Psoas muscle (tissue), 8 donors: ENCODE measurements around the gene CEP350. TPM values are rescaled to one million over a fixed set of nuclear protein-coding genes. Genes with fewer than 3 reads are reported as not detected.

ENCODE experiments used
- ATAC-seq, 4 donors: fragments of 200-7000 bp; cut with Tn5 transposase; one replicate each; pipeline ENCODE4 v1.9.1; 2020; ENCODE audit warnings: moderate library complexity in 3 of 4, mild to moderate bottlenecking in 2 of 4
- DNase-seq, 2 donors: peaks; one replicate each; pipeline ENCODE4 v3.0.0-alpha.2; 2020
- H3K27ac ChIP-seq: fragments of 200-600 bp; one replicate; pipeline ENCODE4 v1.8.0; 2022
- H3K27me3 ChIP-seq, 3 donors: fragments of 200-600 bp in 1 of 3; one replicate each; pipeline versions ENCODE4 v1.6.1 to v1.8.0; 2013 to 2022; ENCODE audit warnings: low read length in 2 of 3, mild to moderate bottlenecking in 2 of 3, moderate library complexity in 1 of 3; ENCODE audit not compliant: insufficient read depth in 3 of 3
- H3K36me3 ChIP-seq, 2 donors: fragments of 200-600 bp in 1 of 2; one replicate each; pipeline versions ENCODE4 v1.6.1 to v1.8.0; 2013 to 2022; ENCODE audit warnings: low read depth in 1 of 2, mild to moderate bottlenecking in 1 of 2, moderate library complexity in 1 of 2; ENCODE audit not compliant: insufficient read depth in 1 of 2
- H3K4me1 ChIP-seq: fragments of 200-600 bp; one replicate; pipeline ENCODE4 v1.8.0; 2022
- H3K4me3 ChIP-seq: fragments of 200-600 bp; one replicate; pipeline ENCODE4 v1.8.0; 2022; ENCODE audit warnings: mild to moderate bottlenecking
- H3K9me3 ChIP-seq: fragments of 200-600 bp; one replicate; pipeline ENCODE4 v1.8.0; 2022
- CTCF ChIP-seq: fragments of 200-600 bp; IDR thresholded peaks from one replicate; pipeline ENCODE4 v1.8.0; 2022; ENCODE audit warnings: antibody characterized with exemption
- WGBS, 3 donors: extraction: QIAGEN DNeasy Blood & Tissue Kit; methylation state at CpG; one replicate each; pipeline versions ENCODE4 v1.1.6 to v1.1.7; 2013; 5-methylcytosine and 5-hydroxymethylcytosine counted together
- intact Hi-C, 2 donors: fragments of 100-400 bp; cut with DNase I; formaldehyde crosslinking; loops; one replicate each; pipeline versions ENCODE4 v1.11.0 to v1.14.2; 2022
- polyA plus RNA-seq, 3 donors: library from polyadenylated mRNA; stranded (reverse); fragments of 200-250 nt; gene quantifications; one replicate each; pipeline ENCODE4 v1.2.3, GENCODE V29; 2013
- total RNA-seq, 4 donors: library from RNA; stranded (reverse); fragmentation: NEBNext Ultra II Directional in 2 of 4; extraction: Animal tissue kit (Norgen Biotek cat#: 25700) in 2 of 4; gene quantifications; one replicate each; pipeline versions ENCODE4 v1.2.1 to v1.2.4, GENCODE V29; 2021 to 2023
- donor health status: healthy with polysubstance abuse.
- donor health status: DM: no; HTN: no; CAD: no; lungs with moderate emphysema.
- donor health status: Bipolar disorder and iron deficiency.
- donor health status: healthy.
- donor health status: DM: yes; HTN: yes; CAD: no.
- donor health status: DM: no; HTN: no; CAD: no.
- donor health status: DM: no; HTN: no; CAD: no.
- donor health status: DM: yes; HTN: yes; CAD: no.

CEP350 gene
- total and polyA plus RNA-seq, 7 donors = 5.1 to 65.3 (median 52.8) TPM

GRCh38 chr1:180158149-180159147 lies 203.8 kb downstream of the CEP350 start:
- ATAC-seq (no peak), DNase-seq (no peak)
- Histone ChIP-seq H3K4me1 (peaks cover 29% of the 10 kb centered on the region), H3K27ac (no peak overlapping the region), H3K4me3 (no peak overlapping the region), H3K27me3 (no peaks in the 10 kb centered on the region), H3K9me3 (no peaks in the 10 kb centered on the region), H3K36me3 (no peaks in the 10 kb centered on the region)
- WGBS, 3 donors = 82 to 87% (median 83%) methylated on average over 16 of the region's 16 CpGs
- TF ChIP-seq CTCF = no peak
- intact Hi-C loops = no loop called here

- ATAC-seq (no peak), DNase-seq (no peak)
- H3K36me3 ChIP-seq = no peaks in the 10 kb centered on the region
- no peaks in the 10 kb centered on the region for H3K9me3 ChIP-seq
- TF ChIP-seq CTCF = no peak
- no peak overlapping the region for H3K4me3 ChIP-seq
- intact Hi-C loops = no loop called here
- H3K27me3 ChIP-seq = no peaks in the 10 kb centered on the region
- 92 to 95% (median 93%) methylated on average over 1 of the region's 1 CpG for WGBS, 3 donors
- H3K27ac ChIP-seq = no peak overlapping the region
- peaks cover 32% of the 10 kb centered on the region for H3K4me1 ChIP-seq
These were observed 205.7 kb downstream of the CEP350 start for GRCh38 chr1:180160357-180160756.

- no peak for ATAC-seq
- no peak for TF ChIP-seq CTCF
- Histone ChIP-seq H3K36me3 (no peaks in the 10 kb centered on the region), H3K27me3 (no peaks in the 10 kb centered on the region), H3K4me1 (peaks cover 35% of the 10 kb centered on the region), H3K4me3 (no peak overlapping the region), H3K9me3 (no peaks in the 10 kb centered on the region), H3K27ac (no peak overlapping the region)
- intact Hi-C loops = no loop called here
- DNase-seq = no peak
- 72 to 84% (median 76%) methylated on average over 2 of the region's 2 CpGs for WGBS, 3 donors
These were observed 208.4 kb downstream of the CEP350 start for GRCh38 chr1:180163041-180163440.

Other genes starting within 250 kb of the CEP350 start
- gene FAM163A, start 211.5 kb upstream of the CEP350 start, total RNA-seq = under 1 TPM in 2 of 4 donors, not detected in 2; 0.15 to 0.52 TPM
- under 1 TPM; 0.04 to 0.08 (median 0.06) TPM for gene FAM163A, start 211.5 kb upstream of the CEP350 start, polyA plus RNA-seq
- 10 to 100 TPM; 56.4 to 98.3 (median 67.5) TPM for gene TOR1AIP2, start 77.0 kb upstream of the CEP350 start, total RNA-seq
- gene TOR1AIP2, start 77.0 kb upstream of the CEP350 start, polyA plus RNA-seq = 10 to 100 TPM; 10.9 to 57.2 (median 27.3) TPM
- gene TOR1AIP1, start 72.5 kb upstream of the CEP350 start, total RNA-seq = 10 to 100 TPM; 35.1 to 59.6 (median 53.3) TPM
- gene TOR1AIP1, start 72.5 kb upstream of the CEP350 start, polyA plus RNA-seq = 10 to 100 TPM; 15.5 to 33.4 (median 30.8) TPM
- 100 to 1,000 TPM in 1 of 4 donors, 10 to 100 TPM in 3; 30.2 to 159 (median 70.6) TPM for gene QSOX1, start 200.1 kb downstream of the CEP350 start, total RNA-seq
- gene QSOX1, start 200.1 kb downstream of the CEP350 start, polyA plus RNA-seq = 10 to 100 TPM; 21.5 to 53.8 (median 32.3) TPM